HG03060 (cell line): ENCODE results near the gene MRM3.
A peak's percentile ranks its signal among the peaks of the same experiment; 100 is the strongest.
"Not testable (repeated sequence)": the region's sequence is repeated elsewhere in the genome, so short reads cannot be mapped to it uniquely, and the experiment has no call there.

Source experiments
- ATAC-seq: cut with Tn5 transposase; IDR thresholded peaks from one replicate; pipeline ENCODE4 v1.9.1; 2021; ENCODE audit warnings: low read depth, moderate number of reproducible peaks; ENCODE audit not compliant: unreplicated experiment

The MRM3 gene, protein sequence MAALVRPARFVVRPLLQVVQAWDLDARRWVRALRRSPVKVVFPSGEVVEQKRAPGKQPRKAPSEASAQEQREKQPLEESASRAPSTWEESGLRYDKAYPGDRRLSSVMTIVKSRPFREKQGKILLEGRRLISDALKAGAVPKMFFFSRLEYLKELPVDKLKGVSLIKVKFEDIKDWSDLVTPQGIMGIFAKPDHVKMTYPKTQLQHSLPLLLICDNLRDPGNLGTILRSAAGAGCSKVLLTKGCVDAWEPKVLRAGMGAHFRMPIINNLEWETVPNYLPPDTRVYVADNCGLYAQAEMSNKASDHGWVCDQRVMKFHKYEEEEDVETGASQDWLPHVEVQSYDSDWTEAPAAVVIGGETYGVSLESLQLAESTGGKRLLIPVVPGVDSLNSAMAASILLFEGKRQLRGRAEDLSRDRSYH

DNA sequence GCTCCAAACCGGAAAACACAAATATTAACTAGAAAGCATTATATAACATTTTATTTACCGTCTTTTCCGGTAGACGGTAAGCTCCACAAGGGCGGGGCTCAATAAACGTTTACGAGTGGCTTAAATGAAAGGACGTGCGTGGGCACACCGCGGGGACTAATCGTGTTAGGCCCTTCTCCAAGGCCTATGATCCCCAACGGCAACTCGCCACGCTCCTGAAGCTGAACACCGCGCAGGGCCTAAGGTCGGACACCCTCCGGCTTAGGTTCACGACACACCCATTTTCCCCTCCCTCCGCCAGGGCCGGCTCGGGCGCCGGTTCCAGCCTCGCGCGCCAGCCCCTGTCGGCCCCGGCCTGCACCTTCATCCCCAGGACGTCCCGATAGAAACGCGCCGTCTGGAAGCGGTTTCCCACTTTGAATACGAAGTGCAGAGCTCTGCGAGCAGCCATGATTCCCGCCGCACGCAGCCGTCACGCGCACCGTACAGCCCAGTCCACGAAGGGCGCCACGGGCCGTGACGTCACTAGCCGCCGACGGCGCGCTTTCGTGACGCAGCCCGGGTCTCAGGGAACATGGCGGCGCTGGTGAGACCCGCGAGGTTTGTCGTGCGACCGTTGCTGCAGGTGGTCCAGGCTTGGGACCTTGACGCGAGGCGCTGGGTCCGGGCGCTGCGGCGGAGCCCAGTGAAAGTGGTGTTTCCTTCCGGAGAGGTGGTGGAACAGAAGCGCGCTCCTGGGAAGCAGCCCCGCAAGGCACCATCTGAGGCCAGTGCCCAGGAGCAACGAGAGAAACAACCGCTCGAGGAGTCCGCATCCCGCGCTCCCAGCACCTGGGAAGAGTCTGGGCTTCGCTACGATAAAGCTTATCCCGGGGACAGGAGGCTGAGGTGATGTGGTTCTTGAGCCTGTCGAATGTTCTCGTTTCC is at the start of gene MRM3, which contains the start of gene GLOD4:
MRM3 (plus strand) TSS at position 549 of the 927 bp plus-strand sequence; CDS start at position 575, 26 bp downstream.
GLOD4 (minus strand) TSS at position 476 of the 927 bp plus-strand sequence; CDS start at position 451, 25 bp downstream.
- ATAC-seq, result peak; percentile 54

- ATAC-seq, result no peak
Measured at GRCh38 chr17:732902-733720, 49.0 kb upstream of the MRM3 start.

GRCh38 chr17:733743-734142 is 48.4 kb upstream of the MRM3 start:
- no peak for ATAC-seq

- no peak for ATAC-seq
Measured at GRCh38 chr17:737561-738113, 44.5 kb upstream of the MRM3 start.

- no peak for ATAC-seq
Measured at GRCh38 chr17:740240-741017, 41.7 kb upstream of the MRM3 start.

DNA sequence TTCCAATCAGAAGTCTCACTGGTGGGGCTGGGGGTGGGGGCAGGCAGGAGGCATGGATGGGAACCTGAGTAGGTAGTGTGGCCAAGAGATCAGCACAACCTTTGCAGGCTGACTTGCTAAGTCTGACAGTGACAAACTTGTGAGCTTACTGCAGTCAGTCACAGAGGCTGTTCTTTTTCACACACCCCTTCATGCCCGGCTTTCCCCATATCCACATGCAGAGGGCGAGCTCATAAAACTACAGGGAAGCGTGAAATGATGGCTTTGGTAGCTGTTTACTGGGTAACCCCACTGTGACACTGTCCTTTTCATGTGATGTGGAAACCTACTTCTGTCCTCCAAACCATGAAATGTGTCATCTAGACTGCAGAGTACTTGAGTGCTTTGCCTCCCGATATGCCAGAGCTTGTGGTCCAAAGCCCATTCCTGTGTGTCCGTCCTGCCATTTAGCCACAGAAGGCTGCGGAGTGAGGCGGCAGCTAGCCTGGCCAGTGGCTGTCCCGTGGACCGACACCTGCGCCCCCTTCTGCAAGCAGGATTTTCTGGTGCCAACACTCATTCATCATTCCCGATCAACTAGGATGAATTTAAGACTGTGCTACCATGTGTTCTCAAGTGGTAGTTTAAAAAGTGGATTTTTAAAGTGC is 39.9 kb upstream of the MRM3 start:
- ATAC-seq, result no peak

DNA sequence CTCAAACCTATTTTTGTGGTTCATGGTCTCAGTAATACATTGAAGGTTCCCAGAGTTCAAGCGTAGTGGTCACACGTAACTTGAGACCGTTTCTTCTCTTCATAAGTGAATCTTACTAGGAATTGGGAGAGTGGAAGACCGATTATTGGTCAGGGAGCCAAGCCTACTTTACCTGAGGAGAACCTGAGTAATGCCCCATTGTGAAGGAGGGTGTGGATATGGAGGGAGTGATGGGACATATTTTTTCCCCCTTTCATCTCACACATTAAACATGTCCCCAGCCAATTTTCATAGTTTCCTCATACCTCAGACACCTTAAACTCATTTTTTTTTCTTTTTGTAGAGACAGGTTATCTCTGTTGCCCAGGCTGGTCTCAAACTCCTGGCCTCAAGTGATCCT is 39.0 kb upstream of the MRM3 start:
- no peak for ATAC-seq

- no peak for ATAC-seq
Measured at GRCh38 chr17:744937-745336, 37.2 kb upstream of the MRM3 start.

GRCh38 chr17:745406-745805 is 36.7 kb upstream of the MRM3 start:
- ATAC-seq, result no peak

DNA sequence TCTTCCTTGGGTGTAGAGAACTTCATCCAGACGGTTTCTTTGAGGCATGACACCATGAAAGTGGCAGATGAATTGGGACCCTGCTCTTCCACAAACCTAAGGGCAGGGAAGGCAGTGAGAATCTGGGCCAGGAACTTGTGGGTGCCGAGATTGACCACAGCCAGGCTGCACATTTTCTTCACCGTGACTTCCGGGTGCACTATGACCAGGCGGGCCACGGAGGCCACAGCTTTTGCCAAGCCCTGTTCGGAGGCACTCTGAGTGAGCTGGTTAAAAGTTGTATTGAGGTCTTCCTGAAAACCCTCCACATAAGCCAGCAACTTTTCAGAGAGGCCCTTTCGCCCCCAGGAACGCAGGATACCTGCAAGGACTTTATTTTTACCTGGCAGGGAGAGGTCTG is 36.0 kb upstream of the MRM3 start:
- ATAC-seq, result no peak

GRCh38 chr17:746783-747629 is 35.1 kb upstream of the MRM3 start:
- ATAC-seq, result no peak

GRCh38 chr17:748604-749003 is 33.5 kb upstream of the MRM3 start:
- not testable (repeated sequence) for ATAC-seq

DNA sequence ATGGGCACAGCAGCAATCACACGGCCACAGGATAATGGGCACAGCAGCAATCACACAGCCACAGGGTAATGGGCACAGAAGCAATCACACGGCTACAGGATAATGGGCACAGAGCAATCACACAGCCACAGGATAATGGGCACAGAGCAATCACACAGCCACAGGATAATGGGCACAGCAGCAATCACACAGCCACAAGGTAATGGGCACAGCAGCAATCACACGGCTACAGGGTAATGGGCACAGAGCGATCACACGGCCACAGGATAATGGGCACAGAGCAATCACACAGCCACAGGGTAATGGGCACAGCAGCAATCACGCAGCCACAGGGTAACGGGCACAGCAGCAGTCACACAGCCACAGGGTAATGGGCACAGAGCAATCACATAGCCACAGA is 32.8 kb upstream of the MRM3 start:
- ATAC-seq, result not testable (repeated sequence)

DNA sequence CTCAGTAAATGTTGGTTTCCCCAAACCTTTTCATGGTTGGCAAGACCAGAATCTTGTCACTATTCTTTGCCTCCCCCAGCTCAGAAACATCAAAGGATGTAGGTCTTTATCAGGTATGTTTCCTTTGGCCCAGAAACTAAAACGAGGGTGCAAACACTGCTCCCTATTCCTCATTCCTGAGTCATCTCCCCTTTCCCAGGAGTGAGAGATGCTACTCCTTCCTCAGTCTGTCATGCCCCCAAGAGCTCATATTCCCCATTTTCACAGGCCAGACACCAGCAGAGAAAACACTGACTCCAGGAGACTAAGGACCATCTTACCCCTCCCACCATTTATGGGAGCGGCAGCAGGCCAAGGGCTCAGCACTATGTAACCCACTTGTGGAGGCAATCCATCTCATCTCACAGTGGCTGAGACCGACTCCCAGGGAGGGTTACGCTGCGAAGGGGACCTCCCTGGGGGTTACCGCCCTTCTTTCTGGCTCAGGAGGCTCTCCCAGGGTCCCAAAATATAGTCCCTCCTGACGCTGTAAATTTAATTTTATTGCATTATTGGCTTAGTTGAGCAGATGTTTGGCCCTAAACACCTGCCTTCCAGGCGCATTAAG is 31.6 kb upstream of the MRM3 start:
- ATAC-seq, result no peak

DNA sequence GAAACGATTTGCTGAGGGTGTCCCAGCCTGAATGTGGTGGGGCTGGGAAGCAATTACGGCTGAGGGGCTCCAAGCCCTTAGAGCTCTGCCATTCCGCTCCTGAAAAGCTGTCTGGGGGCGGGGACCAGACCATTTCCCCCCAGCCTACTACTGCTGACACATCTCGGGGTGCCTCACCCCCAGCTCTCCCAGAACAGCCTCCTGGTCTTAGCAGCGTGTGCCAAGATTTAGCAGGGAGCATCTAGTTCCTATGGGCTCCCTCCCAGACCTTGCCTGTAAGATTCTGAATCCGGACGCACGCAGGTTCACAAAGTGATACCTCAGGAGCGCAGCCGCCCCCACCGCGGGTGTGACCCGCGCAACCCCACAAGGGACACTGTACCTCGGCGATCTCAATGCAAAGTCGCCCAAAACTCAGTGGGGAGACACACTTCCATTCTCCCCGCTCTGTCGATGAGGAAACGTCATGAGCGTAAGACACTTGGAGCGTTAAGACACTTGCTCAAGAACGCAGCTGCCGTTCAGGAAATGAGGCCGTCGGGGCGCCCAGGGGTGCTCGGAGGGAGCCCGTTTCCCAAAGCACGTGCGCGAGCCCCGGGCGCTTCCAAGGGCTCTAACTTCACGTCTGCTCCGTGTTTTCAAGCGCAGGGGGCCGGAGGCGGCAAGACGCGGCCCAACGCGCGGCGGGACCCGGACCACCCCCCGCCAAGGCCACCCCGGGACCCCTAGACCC is 30.7 kb upstream of the MRM3 start:
- ATAC-seq, result peak; percentile 20

- peak; percentile 61 for ATAC-seq
Measured at GRCh38 chr17:752002-752619, 30.0 kb upstream of the MRM3 start, which contains the start of gene GEMIN4. GEMIN4 (minus strand) TSS chr17:752264; CDS start chr17:752142, 122 bp downstream.
